HG02571 (cell line): ENCODE results near the gene COA6.
"Not testable (repeated sequence)": the region's sequence is repeated elsewhere in the genome, so short reads cannot be mapped to it uniquely, and the experiment has no call there.

Experiments used
- ATAC-seq: cut with Tn5 transposase; IDR thresholded peaks from one replicate; pipeline ENCODE4 v1.9.1; 2021; ENCODE audit warnings: mild to moderate bottlenecking, moderate library complexity; ENCODE audit not compliant: unreplicated experiment

COA6 gene

GRCh38 chr1:234373064-234373958 is at the start of gene COA6:
TSS of gene COA6 (plus strand) at chr1:234373456. CDS start at chr1:234373467, 11 bp downstream.
- peak; percentile 90 for ATAC-seq

- ATAC-seq, result no peak
Measured at GRCh38 chr1:234324821-234325220, 48.4 kb upstream of the COA6 start.

- no peak for ATAC-seq
Measured at GRCh38 chr1:234325878-234326496, 47.3 kb upstream of the COA6 start.

- ATAC-seq, result no peak
Measured at GRCh38 chr1:234326497-234327366, 46.5 kb upstream of the COA6 start.

GRCh38 chr1:234327577-234328164 is 45.6 kb upstream of the COA6 start:
- ATAC-seq, result no peak

GRCh38 chr1:234330843-234331215 is 42.4 kb upstream of the COA6 start:
- no peak for ATAC-seq

GRCh38 chr1:234331507-234331906 is 41.7 kb upstream of the COA6 start:
- ATAC-seq, result no peak

GRCh38 chr1:234336359-234336758 is 36.9 kb upstream of the COA6 start:
- ATAC-seq, result no peak

- ATAC-seq, result no peak
Measured at GRCh38 chr1:234337233-234337632, 36.0 kb upstream of the COA6 start.

- ATAC-seq, result no peak
Measured at GRCh38 chr1:234340528-234340927, 32.7 kb upstream of the COA6 start.

- ATAC-seq, result no peak
Measured at GRCh38 chr1:234342774-234343173, 30.5 kb upstream of the COA6 start.

GRCh38 chr1:234345237-234345636 is 28.0 kb upstream of the COA6 start:
- ATAC-seq, result no peak

GRCh38 chr1:234348964-234349363 is 24.3 kb upstream of the COA6 start:
- no peak for ATAC-seq

- ATAC-seq, result no peak
Measured at GRCh38 chr1:234355782-234356510, 17.3 kb upstream of the COA6 start.

GRCh38 chr1:234356615-234357269 is 16.5 kb upstream of the COA6 start:
- not testable (repeated sequence) for ATAC-seq

GRCh38 chr1:234357831-234358230 is 15.4 kb upstream of the COA6 start:
- no peak for ATAC-seq

GRCh38 chr1:234361102-234361603 is 12.1 kb upstream of the COA6 start:
- no peak for ATAC-seq

GRCh38 chr1:234362558-234362957 is 10.7 kb upstream of the COA6 start:
- no peak for ATAC-seq

GRCh38 chr1:234368320-234369032 is 4.8 kb upstream of the COA6 start:
- ATAC-seq, result no peak
